NCI-H2107 treated with DMSO at 0.1 percent for 48 hours (cell line): Measurements from ENCODE around the gene SUSD5.
"Not testable (repeated sequence)": the region's sequence is repeated elsewhere in the genome, so short reads cannot be mapped to it uniquely, and the experiment has no call there.

ENCODE experiments used
- DNase-seq: peaks from one replicate; lab custom pipeline; 2025; ENCODE audit not compliant: unreplicated experiment; lab: John Stamatoyannopoulos, UW

Gene SUSD5

GRCh38 chr3:33117461-33117860 lies 101.1 kb downstream of the SUSD5 start:
- DNase-seq = no peak

GRCh38 chr3:33115024-33115768 lies 103.4 kb downstream of the SUSD5 start:
- no peak for DNase-seq

GRCh38 chr3:33114622-33115023 lies 104.0 kb downstream of the SUSD5 start:
- no peak for DNase-seq

GRCh38 chr3:33113772-33114621 lies 104.6 kb downstream of the SUSD5 start, which contains the start of gene CRTAP:
Gene CRTAP (plus strand): TSS chr3:33114014. CDS start chr3:33114078, 64 bp downstream.
- peak; percentile 5 for DNase-seq

GRCh38 chr3:33111581-33111980 lies 107.0 kb downstream of the SUSD5 start:
- no peak for DNase-seq

GRCh38 chr3:33106854-33107253 lies 111.8 kb downstream of the SUSD5 start:
- not testable (repeated sequence) for DNase-seq

- no peak for DNase-seq
Measured at GRCh38 chr3:33105341-33105948, 113.2 kb downstream of the SUSD5 start.

- no peak for DNase-seq
Measured at GRCh38 chr3:33104803-33105202, 113.8 kb downstream of the SUSD5 start.

GRCh38 chr3:33103480-33103879 lies 115.1 kb downstream of the SUSD5 start:
- DNase-seq = no peak

GRCh38 chr3:33103034-33103433 lies 115.6 kb downstream of the SUSD5 start:
- no peak for DNase-seq

- no peak for DNase-seq
Measured at GRCh38 chr3:33100229-33100628, 118.4 kb downstream of the SUSD5 start.
